Subcutaneous adipose tissue (tissue), 4 donors: ENCODE data around the gene PROKR2. TPM values are rescaled to one million over a fixed set of nuclear protein-coding genes. Genes with fewer than 3 reads are reported as not detected.

Experiments used
- small RNA-seq: library from RNA; depleted of rRNA; stranded (forward); fragments of <200 nt; gene quantifications from one replicate; pipeline ENCODE3, GENCODE V24; 2016
- total RNA-seq, 4 donors: library from RNA; depleted of rRNA; stranded (reverse); fragments of >200 nt; gene quantifications; one replicate each; pipeline ENCODE4 v1.1.0, GENCODE V29; 2016
- TF ChIP-seq, protein P1 (sequence below): fragments of 450-650 bp; IDR thresholded peaks from one replicate; pipeline ENCODE4 v1.5.1; 2016; ENCODE audit warnings: low read depth, mild to moderate bottlenecking, control low read depth, antibody characterized with exemption, moderate library complexity

The PROKR2 gene
- total RNA-seq, 4 donors from 2014 or later, result not detected

DNA sequence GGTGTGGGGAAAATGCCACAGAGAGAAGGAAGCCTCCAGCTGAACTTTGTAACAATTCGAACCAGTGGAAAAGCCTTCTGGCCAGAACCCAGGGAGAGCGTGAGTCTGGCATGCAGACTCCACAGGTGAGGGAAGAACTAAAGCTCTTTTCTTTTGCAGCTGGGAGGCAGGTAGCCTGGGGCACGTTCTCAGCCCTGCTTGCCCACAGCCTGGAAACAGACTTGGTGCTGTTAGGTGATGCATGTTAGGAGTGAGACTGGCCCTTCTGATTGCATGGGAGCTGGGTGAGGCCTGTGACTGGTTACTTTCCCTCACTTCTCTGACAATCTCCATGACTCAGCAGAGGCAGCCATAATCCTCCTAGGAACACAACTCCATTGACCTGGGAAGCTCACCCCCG is 34.2 kb downstream of the PROKR2 start:
- TF ChIP-seq, protein P1, sequence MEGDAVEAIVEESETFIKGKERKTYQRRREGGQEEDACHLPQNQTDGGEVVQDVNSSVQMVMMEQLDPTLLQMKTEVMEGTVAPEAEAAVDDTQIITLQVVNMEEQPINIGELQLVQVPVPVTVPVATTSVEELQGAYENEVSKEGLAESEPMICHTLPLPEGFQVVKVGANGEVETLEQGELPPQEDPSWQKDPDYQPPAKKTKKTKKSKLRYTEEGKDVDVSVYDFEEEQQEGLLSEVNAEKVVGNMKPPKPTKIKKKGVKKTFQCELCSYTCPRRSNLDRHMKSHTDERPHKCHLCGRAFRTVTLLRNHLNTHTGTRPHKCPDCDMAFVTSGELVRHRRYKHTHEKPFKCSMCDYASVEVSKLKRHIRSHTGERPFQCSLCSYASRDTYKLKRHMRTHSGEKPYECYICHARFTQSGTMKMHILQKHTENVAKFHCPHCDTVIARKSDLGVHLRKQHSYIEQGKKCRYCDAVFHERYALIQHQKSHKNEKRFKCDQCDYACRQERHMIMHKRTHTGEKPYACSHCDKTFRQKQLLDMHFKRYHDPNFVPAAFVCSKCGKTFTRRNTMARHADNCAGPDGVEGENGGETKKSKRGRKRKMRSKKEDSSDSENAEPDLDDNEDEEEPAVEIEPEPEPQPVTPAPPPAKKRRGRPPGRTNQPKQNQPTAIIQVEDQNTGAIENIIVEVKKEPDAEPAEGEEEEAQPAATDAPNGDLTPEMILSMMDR, result no peak

DNA sequence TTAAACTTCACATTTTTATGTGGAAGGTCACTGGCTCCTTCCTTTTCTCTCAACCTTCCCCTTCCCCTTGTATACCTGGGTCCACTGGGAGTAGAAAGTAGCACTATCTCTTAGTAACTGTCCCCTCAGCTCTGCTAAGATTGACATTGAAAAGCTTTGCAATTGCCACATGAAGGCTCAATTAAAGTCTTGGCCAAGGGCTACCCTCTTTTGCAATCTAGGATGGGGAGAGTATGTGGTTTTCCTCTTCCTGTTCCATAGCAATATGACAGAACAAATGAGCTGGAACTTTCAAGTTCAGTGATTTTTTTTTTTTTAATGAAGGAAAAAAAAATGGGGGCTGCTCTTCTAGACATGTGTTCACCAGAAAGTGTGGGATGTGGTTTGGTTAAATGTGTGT is 37.1 kb downstream of the PROKR2 start:
- TF ChIP-seq, protein P1, result no peak

DNA sequence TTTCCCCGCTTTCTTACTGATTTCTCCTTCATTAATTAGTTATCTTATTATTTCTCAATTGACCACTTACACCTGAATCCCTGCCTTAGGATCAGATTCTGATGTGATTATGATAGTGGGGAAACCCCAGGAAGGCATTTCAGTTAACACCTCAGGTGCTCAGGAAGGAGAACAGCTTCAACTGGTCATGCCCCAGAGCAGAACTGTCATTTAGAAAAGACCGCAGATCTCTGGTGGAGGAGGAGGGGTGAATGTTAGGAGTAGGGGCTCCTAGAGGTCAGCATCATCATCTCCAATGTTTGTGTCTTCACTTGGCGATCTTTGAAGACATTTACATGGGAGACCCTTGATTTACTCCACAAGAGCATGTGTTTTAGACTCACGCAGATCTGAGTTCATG is 44.5 kb downstream of the PROKR2 start:
- TF ChIP-seq, protein P1, result no peak

DNA sequence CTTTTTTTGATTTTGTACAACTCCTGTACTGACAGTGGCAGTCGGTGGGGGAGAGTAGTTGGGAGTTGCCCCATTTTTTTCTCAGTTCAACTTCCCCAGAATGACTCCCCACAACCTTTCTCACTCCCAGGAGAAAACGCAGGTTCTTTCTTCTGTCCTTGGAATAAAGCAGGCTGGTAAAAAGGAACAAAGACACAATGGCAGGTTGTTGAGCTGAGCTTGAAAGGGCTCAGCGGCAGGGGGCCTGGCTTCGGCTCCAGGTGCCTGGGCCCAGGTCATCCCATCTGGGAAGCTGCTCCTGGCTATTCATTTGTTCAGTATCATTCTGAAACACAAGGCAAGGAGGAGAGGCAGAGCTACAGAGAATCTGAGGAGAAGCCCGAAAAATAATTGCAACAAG is 46.2 kb downstream of the PROKR2 start:
- TF ChIP-seq, protein P1, result no peak

DNA sequence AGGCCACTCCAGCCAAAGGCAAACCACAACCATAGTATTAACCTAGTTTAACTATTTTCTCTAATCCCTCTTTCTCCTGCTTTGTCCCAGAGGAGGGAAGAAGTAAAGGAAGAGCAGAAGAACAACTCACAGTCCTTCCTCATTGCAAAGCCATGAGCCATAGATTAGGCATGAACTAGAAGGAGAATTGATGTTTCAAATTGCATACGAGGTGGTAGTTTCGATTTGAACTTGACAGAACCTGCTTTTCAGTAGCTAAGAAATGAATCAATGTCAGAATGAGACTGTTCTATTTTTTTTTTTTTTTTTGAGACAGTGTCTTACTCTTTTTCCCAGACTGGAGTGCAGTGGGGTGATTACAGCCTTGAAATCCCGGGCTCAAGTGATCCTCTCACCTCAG is 48.3 kb downstream of the PROKR2 start:
- TF ChIP-seq, protein P1, result no peak

DNA sequence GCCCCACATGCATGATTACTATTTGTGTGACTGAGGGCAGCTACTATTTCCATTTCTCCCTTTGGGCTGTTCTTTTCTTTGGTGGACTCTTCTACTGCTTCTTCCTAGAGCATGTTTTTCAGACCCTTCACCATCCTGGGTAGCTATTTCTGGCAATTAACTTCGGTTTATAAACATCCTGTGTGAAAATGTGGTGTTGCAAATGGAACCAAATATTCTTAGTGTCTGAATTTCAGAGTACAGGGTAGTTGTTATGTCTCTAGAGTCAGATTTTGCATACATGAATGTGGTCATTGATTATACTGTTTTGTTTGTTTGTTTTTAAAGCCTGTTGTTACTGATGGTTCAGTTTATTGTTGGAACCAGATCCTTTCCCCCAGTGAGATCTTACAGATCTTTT is 49.7 kb downstream of the PROKR2 start:
- TF ChIP-seq, protein P1, result no peak

Small RNA genes within 50 kb of the gene (small RNA-seq; reads per million reads assigned to genes)
- not detected for gene RNA5-8SP7

Other genes starting within 250 kb of the PROKR2 start
- 100 to 1,000 TPM in 2 of 4 donors, 10 to 100 TPM in 2; 94.0 to 214 (median 125) TPM for gene TMEM230, start 203.9 kb downstream of the PROKR2 start, total RNA-seq
- gene PCNA, start 197.0 kb downstream of the PROKR2 start, total RNA-seq, result 10 to 100 TPM; 26.6 to 51.7 (median 30.7) TPM
- 10 to 100 TPM; 31.3 to 49.6 (median 38.4) TPM for gene CDS2, start 189.9 kb downstream of the PROKR2 start, total RNA-seq